H1 (cell line): Measurements from ENCODE around the gene PRKAR2B. TPM values are rescaled to one million over a fixed set of nuclear protein-coding genes. Genes with fewer than 3 reads are reported as not detected.

ENCODE experiments used
- CTCF ChIA-PET: fragments of 300-600 bp; sonication (Branson Sonifier 250); formaldehyde crosslinking; loops from one replicate; lab custom pipeline; 2021; ENCODE audit not compliant: partially characterized antibody; lab: Charles Lee
- POLR2A ChIA-PET: fragments of 300-600 bp; sonication (Branson Sonifier 250); formaldehyde crosslinking; loops from one replicate; lab custom pipeline; 2021; ENCODE audit warnings: inconsistent platforms; ENCODE audit not compliant: partially characterized antibody; lab: Charles Lee
- DNase-seq, 2 experiments: peaks; one replicate each; pipeline versions ENCODE4 v3.0.0 to v3.0.0-alpha.2; 2010 to 2022; ENCODE audit warnings: low spot score in 2 of 2, low read depth in 1 of 2, mixed read lengths in 1 of 2
- FAIRE-seq: peaks from 2 replicates; lab custom pipeline; 2011; peaks lifted over from hg19 to GRCh38; lab: Jason Lieb, UNC
- H2AFZ ChIP-seq: 2 replicates; pipeline ENCODE4 v1.8.1; 2012; ENCODE audit warnings: low read length, inconsistent platforms
- H2AK5ac ChIP-seq: 2 replicates; pipeline ENCODE4 v1.6.1; 2013; ENCODE audit warnings: low read depth, low read length
- H2BK120ac ChIP-seq: replicated peaks from 2 replicates; pipeline ENCODE3; 2013; ENCODE audit warnings: low read depth, low read length, inconsistent platforms
- H2BK12ac ChIP-seq: 2 replicates; pipeline ENCODE4 v1.6.1; 2013; ENCODE audit warnings: low read depth, low read length
- H2BK15ac ChIP-seq: 2 replicates; pipeline ENCODE4 v1.6.1; 2013; ENCODE audit warnings: low read length
- H2BK20ac ChIP-seq: 2 replicates; pipeline ENCODE4 v1.6.1; 2013; ENCODE audit warnings: low read length
- H2BK5ac ChIP-seq: 2 replicates; pipeline ENCODE4 v1.6.1; 2013; ENCODE audit warnings: low read depth, low read length
- H3K14ac ChIP-seq: 2 replicates; pipeline ENCODE4 v1.6.1; 2013; ENCODE audit warnings: inconsistent platforms; ENCODE audit not compliant: insufficient read length
- H3K18ac ChIP-seq: 2 replicates; pipeline ENCODE4 v1.6.1; 2013; ENCODE audit warnings: low read length; ENCODE audit errors: extremely low read depth
- H3K23ac ChIP-seq: 2 replicates; pipeline ENCODE4 v1.6.1; 2013; ENCODE audit warnings: inconsistent platforms; ENCODE audit not compliant: insufficient read length
- H3K23me2 ChIP-seq: 2 replicates; pipeline ENCODE4 v1.6.1; 2013; ENCODE audit warnings: low read depth, low read length
- H3K27ac ChIP-seq: 2 replicates; pipeline ENCODE4 v1.6.1; 2011; ENCODE audit warnings: low read depth, low read length, inconsistent platforms
- H3K27me3 ChIP-seq, 4 experiments: replicated peaks in 1 of 4; 1 replicate in 1 of 4; 2 replicates in 3 of 4; pipeline versions ENCODE4 v1.6.1 to v1.8.1; 2011 to 2013; ENCODE audit warnings: low read length in 3 of 4, mild to moderate bottlenecking in 3 of 4, inconsistent platforms in 2 of 4, mixed read lengths in 2 of 4, moderate library complexity in 1 of 4; ENCODE audit not compliant: control insufficient read depth in 3 of 4, insufficient read depth in 3 of 4; ENCODE audit errors: extremely low read depth in 1 of 4
- H3K36me3 ChIP-seq, 4 experiments: 2 replicates each; pipeline versions ENCODE4 v1.6.1 to v1.8.1; 2011 to 2013; ENCODE audit warnings: mild to moderate bottlenecking in 4 of 4, low read length in 3 of 4, moderate library complexity in 2 of 4, control low read depth in 1 of 4, inconsistent platforms in 1 of 4; ENCODE audit not compliant: insufficient read depth in 4 of 4, control insufficient read depth in 2 of 4
- H3K4ac ChIP-seq: replicated peaks from 2 replicates; pipeline ENCODE3; 2013; ENCODE audit warnings: low read length, low read depth, mixed read lengths, inconsistent platforms; ENCODE audit not compliant: insufficient read length
- H3K4me1 ChIP-seq, 4 experiments: replicated peaks in 1 of 4; 1 replicate in 1 of 4; 2 replicates in 3 of 4; pipeline versions ENCODE4 v1.6.1 to v1.8.1; 2011 to 2013; ENCODE audit warnings: low read length in 3 of 4, inconsistent platforms in 2 of 4, mixed read lengths in 1 of 4; ENCODE audit not compliant: insufficient read depth in 4 of 4, control insufficient read depth in 3 of 4
- H3K4me2 ChIP-seq, 2 experiments: 2 replicates each; pipeline versions ENCODE4 v1.6.1 to v1.8.1; 2011 to 2013; ENCODE audit warnings: low read depth in 2 of 2, low read length in 2 of 2, control low read depth in 1 of 2, inconsistent platforms in 1 of 2, mild to moderate bottlenecking in 1 of 2; ENCODE audit not compliant: insufficient read depth in 1 of 2
- H3K4me3 ChIP-seq, 4 experiments: fragments of 200-600, 300-600 bp in 1 of 4; sonication (generic), shearing (Covaris generic), sonication (Bioruptor Twin) in 1 of 4; 2 replicates each; pipeline versions ENCODE4 v1.5.1 to v1.8.1; 2011 to 2016; ENCODE audit warnings: low read length in 4 of 4, low read depth in 3 of 4, control low read depth in 2 of 4, inconsistent platforms in 2 of 4, mild to moderate bottlenecking in 2 of 4, mixed read lengths in 1 of 4, moderate library complexity in 1 of 4; ENCODE audit not compliant: insufficient read depth in 2 of 4; ENCODE audit errors: extremely low read depth in 1 of 4
- H3K56ac ChIP-seq: replicated peaks from 2 replicates; pipeline ENCODE3; 2013; ENCODE audit warnings: low read depth, mild to moderate bottlenecking, mixed read lengths, low read length, inconsistent platforms; ENCODE audit not compliant: insufficient read length
- H3K79me1 ChIP-seq: 2 replicates; pipeline ENCODE4 v1.6.1; 2013; ENCODE audit warnings: low read depth, low read length, control low read depth
- H3K79me2 ChIP-seq, 2 experiments: 2 replicates each; pipeline versions ENCODE4 v1.6.1 to v1.8.1; 2012 to 2013; ENCODE audit warnings: low read length in 2 of 2, mild to moderate bottlenecking in 2 of 2, inconsistent platforms in 1 of 2; ENCODE audit not compliant: insufficient read depth in 2 of 2, control insufficient read depth in 1 of 2
- H3K9ac ChIP-seq, 4 experiments: replicated peaks in 1 of 4; 1 replicate in 1 of 4; 2 replicates in 3 of 4; pipeline versions ENCODE4 v1.6.1 to v1.8.1; 2011 to 2013; ENCODE audit warnings: low read depth in 3 of 4, low read length in 3 of 4, control low read depth in 2 of 4, mild to moderate bottlenecking in 2 of 4, moderate library complexity in 2 of 4, inconsistent platforms in 1 of 4; ENCODE audit errors: extremely low read depth in 1 of 4
- H3K9me3 ChIP-seq, 2 experiments: 2 replicates each; pipeline versions ENCODE4 v1.6.1 to v1.8.1; 2012 to 2013; ENCODE audit warnings: mild to moderate bottlenecking in 2 of 2, moderate library complexity in 2 of 2, control low read depth in 1 of 2, inconsistent platforms in 1 of 2, low read depth in 1 of 2, low read length in 1 of 2, mixed read lengths in 1 of 2; ENCODE audit not compliant: insufficient read depth in 2 of 2
- H4K20me1 ChIP-seq, 2 experiments: replicated peaks in 1 of 2; 2 replicates each; pipeline versions ENCODE3 to v1.8.1; 2011 to 2013; ENCODE audit warnings: inconsistent platforms in 2 of 2, low read length in 2 of 2, mild to moderate bottlenecking in 1 of 2; ENCODE audit not compliant: insufficient read depth in 2 of 2, control insufficient read depth in 1 of 2
- H4K5ac ChIP-seq: 2 replicates; pipeline ENCODE4 v1.6.1; 2013; ENCODE audit warnings: low read length, low read depth, mixed read lengths, inconsistent platforms; ENCODE audit not compliant: insufficient read length
- H4K8ac ChIP-seq: 2 replicates; pipeline ENCODE4 v1.8.0; 2013; ENCODE audit warnings: mild to moderate bottlenecking, moderate library complexity, low read length, inconsistent platforms; ENCODE audit not compliant: insufficient read depth; ENCODE audit errors: extremely low read depth
- H4K91ac ChIP-seq: replicated peaks from 2 replicates; pipeline ENCODE3; 2013; ENCODE audit warnings: low read length, mixed read lengths, inconsistent platforms; ENCODE audit not compliant: insufficient read length
- CREB1 ChIP-seq: IDR thresholded peaks from 2 replicates; pipeline ENCODE4 v1.6.1; 2012; ENCODE audit warnings: inconsistent platforms
- EZH2 ChIP-seq: fragments of 200-600 bp; sonication (generic); IDR thresholded peaks from 2 replicates; pipeline ENCODE4 v1.7.1; 2012; ENCODE audit warnings: low read depth, mild to moderate bottlenecking, moderate library complexity, low read length, inconsistent platforms; ENCODE audit not compliant: severe bottlenecking
- GABPA ChIP-seq: IDR thresholded peaks from 2 replicates; pipeline ENCODE4 v1.6.1; 2011; ENCODE audit warnings: mild to moderate bottlenecking, low read length, moderate library complexity, borderline replicate concordance; ENCODE audit not compliant: insufficient read depth
- HDAC6 ChIP-seq: IDR thresholded peaks from one replicate; pipeline ENCODE4 v1.7.1; 2012; ENCODE audit warnings: low read depth, mild to moderate bottlenecking, inconsistent platforms, low read length, moderate library complexity
- JUND ChIP-seq: IDR thresholded peaks from 2 replicates; pipeline ENCODE4 v1.6.1; 2011; ENCODE audit warnings: mild to moderate bottlenecking, improper control_type of control experiment, low read length
- PHF8 ChIP-seq: fragments of 200-600 bp; sonication (generic); conservative IDR thresholded peaks from 2 replicates; pipeline ENCODE4 v1.7.1; 2012; ENCODE audit warnings: low read depth, mild to moderate bottlenecking, inconsistent platforms, low read length, moderate library complexity
- RBBP5 ChIP-seq: IDR thresholded peaks from 2 replicates; pipeline ENCODE4 v1.7.1; 2012; ENCODE audit warnings: low read depth, mild to moderate bottlenecking, inconsistent platforms, low read length, moderate library complexity, borderline replicate concordance
- SP4 ChIP-seq: IDR thresholded peaks from 2 replicates; pipeline ENCODE4 v1.6.1; 2012; ENCODE audit warnings: low read length, inconsistent platforms
- WGBS, 2 experiments: shearing (Covaris generic) in 1 of 2; methylation state at CpG; one replicate each; pipeline versions ENCODE4 v1.1.6 to v1.1.7; 2013 to 2015; ENCODE audit warnings: low lambda C conversion rate in 2 of 2, mixed read lengths in 2 of 2, inconsistent platforms in 1 of 2, low coverage in 1 of 2, missing lambda C conversion rate in 1 of 2; ENCODE audit not compliant: insufficient replicate concordance in 2 of 2, insufficient coverage in 1 of 2, insufficient read length in 1 of 2; ENCODE audit errors: extremely low coverage in 1 of 2, missing lambda C conversion rate in 1 of 2; 5-methylcytosine and 5-hydroxymethylcytosine counted together
- polyA plus RNA-seq, 7 experiments: library from polyadenylated mRNA; depleted of rRNA in 3 of 7; stranded (reverse) in 5 of 7; unstranded in 2 of 7; fragments of >200 nt in 5 of 7; fragments of 200-250 nt in 2 of 7; gene quantifications; 1 replicate in 5 of 7; 2 replicates in 1 of 7; 4 replicates in 1 of 7; pipeline versions ENCODE4 v1.2.1 to v1.2.3, GENCODE V29; 2011 to 2013; ENCODE audit warnings: missing spikeins in 2 of 7, mixed read lengths in 2 of 7
- total RNA-seq: library from RNA; stranded (reverse); fragmentation: NEBNext Ultra II Directional; extraction: Animal tissue kit (Norgen Biotek cat#: 25700); gene quantifications from 2 replicates; pipeline ENCODE4 v1.2.1, GENCODE V29; 2021
- TF ChIP-seq, protein P1 (sequence below), 3 experiments: IDR thresholded peaks; 1 replicate in 2 of 3; 2 replicates in 1 of 3; pipeline versions ENCODE4 v1.5.1 to v1.6.1; 2011; ENCODE audit warnings: low read length in 3 of 3, mild to moderate bottlenecking in 3 of 3, inconsistent platforms in 2 of 3, low read depth in 1 of 3, moderate library complexity in 1 of 3; ENCODE audit not compliant: insufficient read depth in 1 of 3; ENCODE audit errors: control extremely low read depth in 1 of 3
- TF ChIP-seq, protein P2 (sequence below): IDR thresholded peaks from 2 replicates; pipeline ENCODE4 v1.6.1; 2011; ENCODE audit warnings: low read depth, mild to moderate bottlenecking, low read length; ENCODE audit not compliant: insufficient read depth

The PRKAR2B gene
- total and polyA plus RNA-seq, 2 of the 8 experiments (the other 6 are each of a cell fraction or from before 2014, with no cell fraction given), result 10.4 to 37.0 TPM

DNA sequence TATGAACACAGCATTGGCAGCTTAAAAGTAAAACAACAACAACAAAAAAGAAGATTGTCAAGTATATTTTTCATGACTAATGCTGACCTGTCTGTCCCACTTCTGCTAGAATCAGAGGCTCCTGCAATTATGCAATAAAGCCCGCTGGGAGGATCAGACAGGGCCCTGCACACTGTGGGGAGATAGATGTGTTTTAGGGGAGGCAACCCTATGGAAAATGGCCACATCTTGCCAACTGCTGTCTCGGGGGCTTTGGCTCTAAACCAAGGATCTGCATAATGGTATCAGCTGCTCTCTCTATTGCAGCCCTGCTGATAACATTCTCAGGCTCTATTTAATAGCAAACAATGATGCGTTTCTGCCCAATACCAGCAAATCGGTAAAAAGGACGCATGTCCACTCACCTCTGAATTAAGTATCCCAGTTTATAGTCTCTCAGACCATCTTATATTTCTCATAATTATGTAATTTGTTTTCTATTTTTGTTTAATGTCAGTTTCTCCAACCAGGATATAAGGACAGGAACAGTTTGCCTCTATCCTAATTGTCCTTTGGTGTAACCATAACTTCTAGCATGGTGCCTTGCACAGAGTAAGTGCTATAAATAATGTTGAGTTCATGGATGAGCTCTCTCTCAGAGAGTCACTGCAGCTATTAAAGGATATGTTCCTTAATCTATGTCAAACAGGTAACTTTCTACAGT lies 15.3 kb upstream of the PRKAR2B start:
- Histone ChIP-seq H3K79me2 (no peaks in the 10 kb centered on the region), H2AFZ (no peak overlapping the region)
- TF ChIP-seq PHF8 (no peak), RBBP5 (no peak), SP4 (no peak), GABPA (no peak), JUND (no peak), CREB1 (no peak), EZH2 (no peak), HDAC6 (no peak)
- TF ChIP-seq, protein P1, sequence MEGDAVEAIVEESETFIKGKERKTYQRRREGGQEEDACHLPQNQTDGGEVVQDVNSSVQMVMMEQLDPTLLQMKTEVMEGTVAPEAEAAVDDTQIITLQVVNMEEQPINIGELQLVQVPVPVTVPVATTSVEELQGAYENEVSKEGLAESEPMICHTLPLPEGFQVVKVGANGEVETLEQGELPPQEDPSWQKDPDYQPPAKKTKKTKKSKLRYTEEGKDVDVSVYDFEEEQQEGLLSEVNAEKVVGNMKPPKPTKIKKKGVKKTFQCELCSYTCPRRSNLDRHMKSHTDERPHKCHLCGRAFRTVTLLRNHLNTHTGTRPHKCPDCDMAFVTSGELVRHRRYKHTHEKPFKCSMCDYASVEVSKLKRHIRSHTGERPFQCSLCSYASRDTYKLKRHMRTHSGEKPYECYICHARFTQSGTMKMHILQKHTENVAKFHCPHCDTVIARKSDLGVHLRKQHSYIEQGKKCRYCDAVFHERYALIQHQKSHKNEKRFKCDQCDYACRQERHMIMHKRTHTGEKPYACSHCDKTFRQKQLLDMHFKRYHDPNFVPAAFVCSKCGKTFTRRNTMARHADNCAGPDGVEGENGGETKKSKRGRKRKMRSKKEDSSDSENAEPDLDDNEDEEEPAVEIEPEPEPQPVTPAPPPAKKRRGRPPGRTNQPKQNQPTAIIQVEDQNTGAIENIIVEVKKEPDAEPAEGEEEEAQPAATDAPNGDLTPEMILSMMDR (IDR thresholded peaks at IDR 0.05; ENCODE audit: control extremely low read depth in 1 of 3, insufficient read depth in 1 of 3, low read depth in 1 of 3, low read length in 3 of 3), result no peak
- TF ChIP-seq, protein P2, sequence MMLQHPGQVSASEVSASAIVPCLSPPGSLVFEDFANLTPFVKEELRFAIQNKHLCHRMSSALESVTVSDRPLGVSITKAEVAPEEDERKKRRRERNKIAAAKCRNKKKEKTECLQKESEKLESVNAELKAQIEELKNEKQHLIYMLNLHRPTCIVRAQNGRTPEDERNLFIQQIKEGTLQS, result no peak

More for the DNA sequence above, 15.3 kb upstream of the PRKAR2B start:
- Histone ChIP-seq H2AK5ac (no peak overlapping the region), H4K91ac (no peak overlapping the region), H3K4me1 (no peaks in the 10 kb centered on the region), H2BK20ac (no peak overlapping the region), H2BK120ac (no peak overlapping the region), H3K79me1 (no peaks in the 10 kb centered on the region), H2BK15ac (no peak overlapping the region), H3K18ac (no peak overlapping the region), H3K9me3 (no peaks in the 10 kb centered on the region), H3K36me3 (no peaks in the 10 kb centered on the region), H3K9ac (no peak overlapping the region), H2BK5ac (no peak overlapping the region), H3K23ac (no peak overlapping the region), H2BK12ac (no peak overlapping the region), H3K27ac (no peak overlapping the region), H3K27me3 (no peaks in the 10 kb centered on the region), H4K20me1 (no peaks in the 10 kb centered on the region), H3K4me2 (no peak overlapping the region), H3K4ac (no peak overlapping the region), H3K14ac (no peak overlapping the region), H3K56ac (no peak overlapping the region), H3K4me3 (no peak overlapping the region), H3K23me2 (no peaks in the 10 kb centered on the region; the same call in 1 of the 2 replicates), H4K8ac (no peak overlapping the region), H4K5ac (no peak overlapping the region)
- DNase-seq (no peak), FAIRE-seq (no peak)
- ChIA-PET CTCF (interaction anchor here (0.6 to 1.9 kb wide), 5 partner anchors 8 to 176 kb away, joined by 3 to 8 read pairs (median 4); no protein-coding TSS in a partner anchor), POLR2A (interaction anchor here (1.2 kb wide), 1 partner anchor 16 kb away, joined by 3 read pairs; no protein-coding TSS in a partner anchor)
- 91% methylated on average over 5 of the region's 5 CpGs; no CpG with 5 or more reads in 1 of the 2 experiments for WGBS, 2 experiments
